HG03095 (cell line): ENCODE measurements around the gene TSNAX.
"Not testable (repeated sequence)": the region's sequence is repeated elsewhere in the genome, so short reads cannot be mapped to it uniquely, and the experiment has no call there.

ENCODE experiments used
- ATAC-seq: cut with Tn5 transposase; IDR thresholded peaks from one replicate; pipeline ENCODE4 v1.9.1; 2021; ENCODE audit warnings: moderate library complexity; ENCODE audit not compliant: unreplicated experiment

Gene TSNAX, protein sequence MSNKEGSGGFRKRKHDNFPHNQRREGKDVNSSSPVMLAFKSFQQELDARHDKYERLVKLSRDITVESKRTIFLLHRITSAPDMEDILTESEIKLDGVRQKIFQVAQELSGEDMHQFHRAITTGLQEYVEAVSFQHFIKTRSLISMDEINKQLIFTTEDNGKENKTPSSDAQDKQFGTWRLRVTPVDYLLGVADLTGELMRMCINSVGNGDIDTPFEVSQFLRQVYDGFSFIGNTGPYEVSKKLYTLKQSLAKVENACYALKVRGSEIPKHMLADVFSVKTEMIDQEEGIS

GRCh38 chr1:231528172-231529029, at the start of gene TSNAX:
TSNAX (plus strand) TSS chr1:231528669; CDS start chr1:231528811, 142 bp downstream.
- peak; percentile 92 for ATAC-seq

GRCh38 chr1:231478811-231479210, 49.7 kb upstream of the TSNAX start:
- no peak for ATAC-seq

GRCh38 chr1:231480008-231480407, 48.5 kb upstream of the TSNAX start:
- ATAC-seq, result no peak

DNA sequence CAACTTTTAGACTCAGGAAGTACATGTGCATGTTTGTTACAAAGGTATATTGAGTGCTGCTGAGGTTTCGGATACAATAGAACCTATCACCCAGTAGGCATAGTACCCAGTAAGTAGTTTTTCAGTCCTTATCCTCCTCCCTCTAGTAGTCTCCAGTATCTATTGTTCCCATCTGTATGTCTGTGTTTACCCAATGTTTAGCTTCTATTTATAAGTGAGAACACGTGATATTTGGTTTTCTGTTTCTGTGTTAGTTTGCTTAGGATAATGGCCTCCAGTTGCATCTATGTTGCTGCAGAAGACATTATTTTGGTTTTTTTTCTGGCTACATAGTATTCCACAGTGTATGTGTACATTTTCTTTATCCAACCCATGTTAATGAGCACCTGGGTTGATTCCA, 47.2 kb upstream of the TSNAX start:
- no peak for ATAC-seq

GRCh38 chr1:231485029-231485784, 43.3 kb upstream of the TSNAX start:
- ATAC-seq, result no peak

DNA sequence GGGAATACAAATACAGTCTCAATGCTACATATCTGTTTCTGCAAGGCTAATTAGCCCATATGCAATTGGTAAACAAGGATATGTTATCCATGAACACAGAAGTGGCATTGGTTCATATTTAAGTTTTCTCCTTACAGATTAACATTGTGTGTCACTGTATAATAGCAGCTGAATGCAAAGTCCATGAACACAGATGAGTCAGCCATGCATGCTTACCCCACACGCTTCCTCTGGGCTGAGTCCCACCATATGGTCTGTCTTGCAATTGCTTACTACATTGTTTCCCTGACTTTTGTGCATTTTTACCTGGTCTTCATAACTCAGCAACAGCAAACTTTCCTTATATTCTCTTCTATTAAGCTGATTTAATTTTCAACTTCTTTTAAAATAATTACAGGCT, 41.5 kb upstream of the TSNAX start:
- ATAC-seq, result no peak

DNA sequence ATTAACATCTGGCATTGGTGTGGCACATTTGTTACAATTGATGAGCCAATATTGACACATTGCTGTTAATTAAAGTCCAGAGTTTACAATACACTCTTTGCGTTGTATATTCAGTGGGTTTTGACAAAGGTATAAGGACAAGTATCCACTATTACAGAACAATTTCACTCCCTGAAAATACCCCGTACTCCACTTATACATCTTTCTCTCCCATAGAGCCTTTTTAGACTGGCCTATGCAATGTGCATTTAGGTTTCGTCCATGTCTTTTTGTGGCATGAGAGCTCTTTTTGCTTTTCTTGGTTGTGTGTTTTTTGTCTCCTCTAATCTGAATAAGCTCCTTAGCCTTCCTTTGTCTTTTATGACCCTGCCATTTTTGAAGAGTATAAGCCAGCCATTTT, 40.6 kb upstream of the TSNAX start:
- ATAC-seq, result no peak

GRCh38 chr1:231493421-231494185, 34.9 kb upstream of the TSNAX start:
- no peak for ATAC-seq

- ATAC-seq, result no peak
Observed at GRCh38 chr1:231494439-231495110, 33.9 kb upstream of the TSNAX start.

GRCh38 chr1:231497629-231498152, 30.8 kb upstream of the TSNAX start:
- no peak for ATAC-seq

- no peak for ATAC-seq
Observed at GRCh38 chr1:231499148-231499763, 29.2 kb upstream of the TSNAX start.

DNA sequence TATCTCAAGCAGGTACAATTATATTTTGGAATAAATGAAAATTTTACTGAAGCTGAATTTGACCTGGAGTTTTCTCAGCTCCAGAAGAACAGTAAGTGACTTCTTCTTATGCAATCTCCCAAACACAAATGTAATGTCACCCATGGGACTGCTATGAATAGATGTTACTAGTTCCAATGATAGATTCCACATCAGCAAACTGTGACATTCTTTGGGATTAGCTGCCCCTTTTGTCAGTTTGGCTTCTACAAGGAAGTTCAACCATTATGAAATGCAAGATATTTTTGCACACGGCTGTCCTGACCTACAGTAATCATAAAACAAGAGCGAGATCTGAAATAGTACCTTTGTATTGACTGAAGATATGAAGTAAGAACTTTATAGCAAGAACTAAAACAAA, 27.8 kb upstream of the TSNAX start:
- ATAC-seq, result no peak

- ATAC-seq, result not testable (repeated sequence)
Observed at GRCh38 chr1:231503168-231503567, 25.3 kb upstream of the TSNAX start.

DNA sequence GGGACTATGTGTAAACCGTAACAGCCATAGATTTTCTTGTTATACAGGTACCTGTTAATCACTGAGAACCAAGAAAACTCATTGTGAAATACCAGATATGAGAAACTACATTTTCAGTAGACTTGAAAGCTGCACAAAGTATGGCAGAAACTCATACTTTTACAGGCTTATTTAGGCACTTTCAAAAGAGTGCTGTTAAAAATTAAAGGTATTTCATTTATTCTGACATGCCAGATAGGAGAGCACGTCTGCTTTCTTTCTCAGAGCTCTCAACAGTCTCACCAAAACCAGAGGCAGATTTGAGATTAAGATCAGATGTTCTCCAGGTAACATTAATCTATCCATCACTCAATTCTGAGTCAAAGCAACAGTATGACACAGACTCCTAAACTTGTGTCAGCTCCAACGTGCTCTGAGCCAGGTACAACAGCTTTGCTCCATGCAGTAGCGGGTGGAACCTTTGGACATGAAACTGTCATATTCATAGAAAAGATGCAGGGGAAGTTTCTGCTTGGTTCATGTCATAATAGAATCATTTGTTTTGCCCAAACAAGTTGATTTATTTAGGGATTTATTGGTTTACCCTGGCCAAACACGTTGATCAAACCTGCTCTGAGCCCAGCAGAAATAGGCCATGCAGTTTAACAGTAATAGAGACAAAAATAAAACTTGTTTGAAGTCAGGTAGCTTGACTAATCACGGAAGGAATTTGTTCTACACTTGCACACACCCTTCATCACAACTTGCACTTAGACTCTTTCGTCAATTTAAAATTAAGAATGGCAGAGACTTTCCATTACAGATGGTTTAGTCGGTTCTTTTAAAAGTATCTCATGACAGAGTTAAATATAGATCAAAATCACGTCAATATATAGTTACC, 20.8 kb upstream of the TSNAX start:
- peak; percentile 70 for ATAC-seq

GRCh38 chr1:231508497-231508896, 20.0 kb upstream of the TSNAX start:
- no peak for ATAC-seq

DNA sequence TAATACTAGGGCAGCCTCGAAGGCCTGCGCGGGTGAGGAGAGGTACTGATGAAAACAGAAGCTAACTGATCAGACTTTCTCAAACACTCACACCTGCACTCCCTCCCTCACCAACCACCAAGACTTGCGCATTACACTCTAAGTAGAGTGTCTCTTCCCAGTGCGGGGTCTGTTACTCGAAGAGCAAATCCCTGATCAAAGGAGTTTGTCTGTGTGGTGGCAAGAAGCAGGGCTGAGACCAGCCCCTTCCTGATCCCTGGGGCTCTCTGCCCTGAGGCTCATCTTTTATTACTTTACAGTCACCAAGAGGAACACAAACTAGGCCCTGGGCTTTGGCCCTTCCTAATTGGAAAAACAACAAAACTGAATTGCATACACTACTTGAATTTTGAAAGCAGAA, 19.5 kb upstream of the TSNAX start:
- no peak for ATAC-seq

- ATAC-seq, result no peak
Observed at GRCh38 chr1:231512147-231512698, 16.2 kb upstream of the TSNAX start.

DNA sequence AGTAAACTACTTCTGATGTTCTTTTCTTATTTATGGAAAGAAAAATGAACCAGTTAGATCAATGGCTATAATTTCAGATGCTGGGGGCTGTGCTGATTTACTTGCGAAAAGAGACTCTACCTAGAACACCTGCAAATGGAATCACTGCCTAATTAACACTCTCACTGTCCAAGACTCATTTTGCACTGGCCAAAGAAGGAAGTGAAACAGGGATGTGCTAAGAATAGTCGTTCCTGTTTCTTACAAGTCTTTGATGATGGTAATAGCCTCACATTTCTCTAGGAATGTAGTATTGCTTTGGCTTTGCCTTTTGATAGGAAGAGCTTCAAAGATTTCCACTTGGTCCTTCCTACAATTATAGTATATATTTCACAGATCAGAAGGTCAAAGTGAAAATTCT, 12.7 kb upstream of the TSNAX start:
- no peak for ATAC-seq
